Heart right ventricle (tissue), 16 donors: ENCODE data around the gene ARHGEF3. TPM values are rescaled to one million over a fixed set of nuclear protein-coding genes. Genes with fewer than 3 reads are reported as not detected.

ENCODE experiments used
- ATAC-seq, 8 donors: fragments of 200-7000 bp; cut with Tn5 transposase; one replicate each; pipeline ENCODE4 v1.9.1; 2020; ENCODE audit warnings: mild to moderate bottlenecking in 8 of 8, moderate library complexity in 8 of 8, moderate number of reproducible peaks in 1 of 8
- DNase-seq, 2 donors: peaks; one replicate each; pipeline ENCODE4 v3.0.0-alpha.2; 2020
- H3K27ac ChIP-seq, 10 donors: fragments of 200-600 bp; sonication (generic) in 2 of 10; one replicate each; pipeline versions ENCODE4 v1.5.0 to v1.8.0; 2020 to 2022; ENCODE audit warnings: mild to moderate bottlenecking in 3 of 10
- H3K27me3 ChIP-seq, 7 donors: fragments of 200-600 bp; one replicate each; pipeline ENCODE4 v1.8.0; 2021 to 2022; ENCODE audit warnings: mild to moderate bottlenecking in 2 of 7
- H3K36me3 ChIP-seq, 9 donors: fragments of 200-600 bp; sonication (generic) in 1 of 9; one replicate each; pipeline versions ENCODE4 v1.5.0 to v1.8.0; 2020 to 2022; ENCODE audit warnings: mild to moderate bottlenecking in 2 of 9
- H3K4me1 ChIP-seq, 9 donors: fragments of 200-600 bp; sonication (generic) in 1 of 9; one replicate each; pipeline versions ENCODE4 v1.5.0 to v1.8.0; 2020 to 2022; ENCODE audit warnings: mild to moderate bottlenecking in 4 of 9
- H3K4me3 ChIP-seq, 10 donors: fragments of 200-600 bp; sonication (generic) in 2 of 10; one replicate each; pipeline versions ENCODE4 v1.5.0 to v1.8.0; 2020 to 2022; ENCODE audit warnings: mild to moderate bottlenecking in 7 of 10, moderate library complexity in 2 of 10
- H3K9me3 ChIP-seq, 11 donors: fragments of 200-600 bp in 10 of 11; sonication (generic) in 2 of 11; one replicate each; pipeline versions ENCODE4 v1.5.0 to v1.8.0; 2013 to 2022; ENCODE audit warnings: mild to moderate bottlenecking in 2 of 11, control low read depth in 1 of 11, moderate library complexity in 1 of 11
- WGBS, 2 donors: extraction: QIAGEN DNeasy Blood & Tissue Kit; methylation state at CpG; one replicate each; pipeline ENCODE4 v1.1.7; 2013; ENCODE audit warnings: inconsistent platforms in 1 of 2; 5-methylcytosine and 5-hydroxymethylcytosine counted together
- intact Hi-C, 10 donors: fragments of 100-400 bp; cut with DNase I; formaldehyde crosslinking; loops; one replicate each; pipeline versions ENCODE4 v1.11.1 to v1.14.2; 2022
- polyA plus RNA-seq, 2 donors: library from polyadenylated mRNA; stranded (reverse); fragments of 200-250 nt; gene quantifications; one replicate each; pipeline ENCODE4 v1.2.3, GENCODE V29; 2013
- total RNA-seq, 10 donors: library from RNA; stranded (reverse); fragmentation: NEBNext Ultra II Directional in 3 of 10; extraction: Animal tissue kit (Norgen Biotek cat#: 25700) in 3 of 10; gene quantifications; one replicate each; pipeline versions ENCODE4 v1.2.1 to v1.2.4, GENCODE V29; 2021 to 2023
- TF ChIP-seq, protein P1 (sequence below), 9 donors: fragments of 200-600 bp; sonication (generic) in 2 of 9; IDR thresholded peaks; one replicate each; pipeline versions ENCODE4 v1.5.0 to v1.8.0; 2021 to 2022; ENCODE audit warnings: antibody characterized with exemption in 9 of 9, mild to moderate bottlenecking in 5 of 9, moderate library complexity in 1 of 9
- donor health status: Arrhythmogenic right ventricular cardiomyopathy.
- donor health status: ischemic (EF 13 %, LVEDD 7.1; RV severe dilation, severe dysfunction).
- donor health status: healthy with polysubstance abuse.
- donor health status: DM: no; HTN: yes; CAD: no.
- donor health status: DM: no; HTN: no; CAD: no.
- donor health status: ischemic (EF 25% LVEDD 6.9; RV normal size, moderate dysfunction).
- donor health status: ischemic (EF 25% LVEDD 5.7; RV mildly dilated, moderate dysfunction).
- donor health status: healthy.
- donor health status: DM: yes; HTN: yes; CAD: no.
- donor health status: Ischemic cardiomyopathy.
- donor health status: ischemic (EF 35%, LVEDD 5.7; RV mildly dilated, moderate dysfunction).
- donor health status: nonischemic (EF 11% LVEDD 7.7; RV severe dilation, severe dysfunction).
- donor health status: DM: yes; HTN: yes; CAD: no.
- donor health status: PGD.
- donor health status: ischemic (EF 29% LVEDD 5.4; RV normal size, mild dysfunction).
- donor health status: nonischemic (EF 23%, LVEDD 6.1; RV moderate dilation, normal function).

ARHGEF3 gene
- total and polyA plus RNA-seq, 12 donors = 6.6 to 26.1 (median 17.0) TPM

DNA sequence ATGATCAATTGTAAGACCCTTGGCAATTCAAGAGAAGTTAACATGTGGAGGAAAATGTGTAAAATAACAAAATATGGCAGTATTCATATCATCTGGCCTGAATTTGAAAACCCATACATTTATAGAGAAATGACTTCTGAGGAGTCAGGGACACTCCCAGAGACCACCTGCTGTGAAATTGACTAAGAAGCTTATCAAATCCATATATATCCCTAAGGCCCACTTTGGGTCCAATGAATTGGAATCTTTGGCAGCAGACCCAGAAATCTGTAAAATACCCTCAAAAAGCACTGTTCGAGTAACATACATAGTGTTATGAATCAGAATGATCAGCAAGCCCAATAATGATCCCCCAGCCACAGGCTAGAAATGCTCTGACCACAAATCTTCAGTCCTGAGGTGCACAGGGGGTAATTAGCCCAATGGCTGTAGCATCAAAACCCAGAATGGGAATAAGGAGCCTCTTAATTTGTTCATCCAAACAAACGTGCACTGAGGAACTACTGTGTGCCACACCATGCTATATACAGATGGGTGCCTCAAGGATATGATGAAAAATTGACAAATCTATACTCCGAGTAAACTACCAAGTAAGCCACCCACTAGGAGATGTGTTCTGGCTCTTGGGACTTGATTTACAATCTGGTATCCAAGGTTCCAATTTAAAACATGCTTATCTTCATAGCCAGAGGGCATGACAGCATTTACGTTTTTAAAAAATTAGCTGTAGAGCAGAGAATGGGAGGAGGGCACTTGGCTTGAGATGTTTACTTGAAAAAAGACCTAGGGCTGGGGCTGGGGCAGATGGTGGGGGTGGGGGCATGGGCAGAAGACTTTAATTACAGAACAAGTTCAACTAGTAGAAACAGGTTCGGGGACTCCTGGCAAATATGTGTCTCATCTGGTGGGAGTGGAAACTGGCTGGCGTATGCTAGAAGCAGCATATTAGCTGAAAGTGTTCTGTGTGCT is 9.1 kb upstream of the ARHGEF3 start:
- Histone ChIP-seq H3K9me3 (no peaks in the 10 kb centered on the region), H3K27ac (no peak overlapping the region), H3K4me3 (no peak overlapping the region), H3K27me3 (peaks cover 0 to 2% (median 0%) of the 10 kb centered on the region in 7 donors), H3K4me1 (peaks cover 0 to 21% (median 10%) of the 10 kb centered on the region in 9 donors), H3K36me3 (no peaks in the 10 kb centered on the region)
- intact Hi-C loops = no loop called here
- WGBS, 2 donors = 78 to 80% methylated on average over 6 of the region's 6 CpGs
- DNase-seq (no peak), ATAC-seq (no peak)
- TF ChIP-seq, protein P1, sequence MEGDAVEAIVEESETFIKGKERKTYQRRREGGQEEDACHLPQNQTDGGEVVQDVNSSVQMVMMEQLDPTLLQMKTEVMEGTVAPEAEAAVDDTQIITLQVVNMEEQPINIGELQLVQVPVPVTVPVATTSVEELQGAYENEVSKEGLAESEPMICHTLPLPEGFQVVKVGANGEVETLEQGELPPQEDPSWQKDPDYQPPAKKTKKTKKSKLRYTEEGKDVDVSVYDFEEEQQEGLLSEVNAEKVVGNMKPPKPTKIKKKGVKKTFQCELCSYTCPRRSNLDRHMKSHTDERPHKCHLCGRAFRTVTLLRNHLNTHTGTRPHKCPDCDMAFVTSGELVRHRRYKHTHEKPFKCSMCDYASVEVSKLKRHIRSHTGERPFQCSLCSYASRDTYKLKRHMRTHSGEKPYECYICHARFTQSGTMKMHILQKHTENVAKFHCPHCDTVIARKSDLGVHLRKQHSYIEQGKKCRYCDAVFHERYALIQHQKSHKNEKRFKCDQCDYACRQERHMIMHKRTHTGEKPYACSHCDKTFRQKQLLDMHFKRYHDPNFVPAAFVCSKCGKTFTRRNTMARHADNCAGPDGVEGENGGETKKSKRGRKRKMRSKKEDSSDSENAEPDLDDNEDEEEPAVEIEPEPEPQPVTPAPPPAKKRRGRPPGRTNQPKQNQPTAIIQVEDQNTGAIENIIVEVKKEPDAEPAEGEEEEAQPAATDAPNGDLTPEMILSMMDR (IDR thresholded peaks at IDR 0.05) = no peak

DNA sequence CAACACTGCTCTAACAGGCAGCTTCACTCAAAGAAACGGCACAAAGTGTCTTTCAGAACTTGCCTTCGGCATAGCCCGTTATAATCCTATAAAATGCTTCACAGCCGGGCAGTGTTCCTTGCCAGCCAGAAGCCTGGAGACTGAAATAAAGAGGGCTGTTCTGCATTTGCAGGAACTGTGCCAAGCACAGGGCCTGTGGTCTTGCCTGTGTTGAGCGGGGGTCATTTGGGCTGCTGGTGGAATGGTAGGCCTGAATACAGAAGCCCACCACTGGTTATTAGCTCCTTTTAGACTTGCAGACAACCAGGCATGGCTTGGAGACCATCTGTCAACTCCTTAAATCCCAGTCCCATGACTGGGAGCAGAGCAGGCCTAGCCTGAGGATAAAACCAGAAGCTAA is 4.7 kb upstream of the ARHGEF3 start:
- TF ChIP-seq, protein P1 (IDR thresholded peaks at IDR 0.05) = no peak
- Histone ChIP-seq H3K9me3 (no peaks in the 10 kb centered on the region), H3K27me3 (no peaks in the 10 kb centered on the region), H3K4me1 (peaks cover 0 to 11% (median 2%) of the 10 kb centered on the region in 9 donors), H3K36me3 (no peaks in the 10 kb centered on the region), H3K27ac (no peak overlapping the region), H3K4me3 (no peak overlapping the region)
- WGBS, 2 donors = 65 to 74% methylated on average over 5 of the region's 5 CpGs
- no peak for DNase-seq
- intact Hi-C loops = loop anchor here in 4 of 10 donors (10.0 kb wide), 5 partner anchors 62 to 178 kb away; no protein-coding TSS in a partner anchor
- ATAC-seq = no peak

DNA sequence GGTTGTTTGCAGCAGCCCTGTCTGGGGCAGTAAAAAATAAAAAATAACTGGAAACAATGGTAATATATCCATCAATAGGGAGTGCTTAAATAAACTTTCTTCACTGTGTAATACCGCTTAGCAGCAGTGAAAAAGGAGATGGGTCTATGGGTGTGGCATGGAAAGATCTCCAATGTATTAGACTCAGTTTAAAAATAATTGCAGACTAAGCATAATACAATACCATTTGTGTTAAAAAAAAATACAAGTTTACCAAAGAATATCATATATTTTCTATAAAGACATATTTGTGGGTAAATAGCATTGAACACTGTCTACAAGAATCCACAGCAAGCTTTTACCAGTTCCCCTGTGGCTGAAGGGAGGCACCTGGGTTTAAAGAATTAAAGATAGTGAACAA is 1.0 kb upstream of the ARHGEF3 start:
- Histone ChIP-seq H3K27me3 (no peaks in the 10 kb centered on the region), H3K4me1 (peaks cover 0 to 42% (median 32%) of the 10 kb centered on the region in 9 donors), H3K9me3 (no peaks in the 10 kb centered on the region), H3K36me3 (no peaks in the 10 kb centered on the region), H3K27ac (no peak overlapping the region), H3K4me3 (peak overlapping the region in 1 of 10 donors; percentile 80)
- WGBS, 2 donors = 90 to 96% methylated on average over 1 of the region's 1 CpG
- DNase-seq (no peak), ATAC-seq (no peak)
- intact Hi-C loops = loop anchor here in 8 of 10 donors (1.0 to 10.0 kb wide), 12 partner anchors 58 to 185 kb away; no protein-coding TSS in a partner anchor
- TF ChIP-seq, protein P1 (IDR thresholded peaks at IDR 0.05) = no peak

DNA sequence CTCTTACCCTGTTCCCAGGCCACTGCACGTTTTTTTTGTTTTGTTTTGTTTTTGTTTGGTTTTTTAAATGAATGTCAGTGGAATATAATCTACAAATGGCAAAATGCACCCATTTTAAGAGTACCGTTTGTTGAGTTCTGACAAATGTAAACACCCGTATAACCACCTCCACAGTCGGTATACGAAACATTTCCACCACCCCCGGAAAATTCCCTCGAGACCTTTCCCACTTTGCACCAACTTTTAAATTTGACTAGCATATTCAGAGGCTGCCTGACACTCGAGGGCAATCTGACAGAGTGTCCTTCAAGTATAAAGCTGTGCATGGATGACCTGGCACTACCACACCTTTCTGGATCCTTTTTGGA is 613 bp upstream of the ARHGEF3 start:
- H3K9me3 ChIP-seq = no peaks in the 10 kb centered on the region
- intact Hi-C loops = loop anchor here in 8 of 10 donors (1.0 to 10.0 kb wide), 12 partner anchors 58 to 185 kb away; no protein-coding TSS in a partner anchor
- H3K27ac ChIP-seq = peak overlapping the region in 5 of 10 donors; percentile 60 to 84 (median 82)
- DNase-seq (no peak), ATAC-seq (no peak)
- TF ChIP-seq, protein P1 (IDR thresholded peaks at IDR 0.05) = no peak
- 44 to 45% methylated on average over 8 of the region's 8 CpGs for WGBS, 2 donors
- peaks cover 0 to 47% (median 37%) of the 10 kb centered on the region in 9 donors for H3K4me1 ChIP-seq
- no peaks in the 10 kb centered on the region for H3K36me3 ChIP-seq
- no peaks in the 10 kb centered on the region for H3K27me3 ChIP-seq
- peak overlapping the region in 9 of 10 donors; percentile 74 to 94 (median 87) for H3K4me3 ChIP-seq
